Measurements from ENCODE around the gene GALK2. TPM values are rescaled to one million over a fixed set of nuclear protein-coding genes. Genes with fewer than 3 reads are reported as not detected.
"Not testable (repeated sequence)": the region's sequence is repeated elsewhere in the genome, so short reads cannot be mapped to it uniquely, and the experiment has no call there.

Gene GALK2
- total RNA-seq, 1 donor from 2014 or later = 36.5 TPM

DNA sequence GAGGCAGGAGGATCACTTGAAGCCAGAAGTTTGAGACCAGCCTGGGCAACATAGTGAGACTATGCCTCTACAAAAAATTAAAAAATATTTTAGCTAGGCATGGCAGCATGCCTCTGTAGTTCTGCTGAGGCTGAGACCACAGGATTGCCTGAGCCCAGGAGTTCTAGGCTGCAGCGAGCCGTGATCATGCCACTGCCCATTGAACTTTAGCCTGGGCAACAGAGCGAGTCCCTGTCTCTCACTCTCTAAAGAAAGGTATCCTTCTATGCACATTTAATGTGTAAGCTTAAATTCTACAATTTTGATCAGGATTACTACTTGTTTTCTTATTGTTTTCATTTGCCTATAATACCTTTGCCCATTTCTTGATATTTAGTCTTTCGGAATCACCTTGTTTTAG lies 26.8 kb downstream of the GALK2 start:
- ATAC-seq = no peak
- DNase-seq (ENCODE audit: missing footprints) = no peak
- intact Hi-C loops (cut with DNase I) = no loop called here

GRCh38 chr15:49199666-49200065 lies 29.6 kb downstream of the GALK2 start:
- intact Hi-C loops (cut with DNase I) = no loop called here

GRCh38 chr15:49200347-49200746 lies 30.3 kb downstream of the GALK2 start:
- no peak for ATAC-seq
- intact Hi-C loops (cut with DNase I) = no loop called here
- DNase-seq (ENCODE audit: missing footprints) = no peak

More at GRCh38 chr15:49199666-49200065, 29.6 kb downstream of the GALK2 start:
- DNase-seq (ENCODE audit: missing footprints) (no peak), ATAC-seq (no peak)

- ATAC-seq; intact Hi-C loops (cut with DNase I); DNase-seq (ENCODE audit: missing footprints): not testable (repeated sequence)
Observed at GRCh38 chr15:49208102-49208501, 38.1 kb downstream of the GALK2 start.

DNA sequence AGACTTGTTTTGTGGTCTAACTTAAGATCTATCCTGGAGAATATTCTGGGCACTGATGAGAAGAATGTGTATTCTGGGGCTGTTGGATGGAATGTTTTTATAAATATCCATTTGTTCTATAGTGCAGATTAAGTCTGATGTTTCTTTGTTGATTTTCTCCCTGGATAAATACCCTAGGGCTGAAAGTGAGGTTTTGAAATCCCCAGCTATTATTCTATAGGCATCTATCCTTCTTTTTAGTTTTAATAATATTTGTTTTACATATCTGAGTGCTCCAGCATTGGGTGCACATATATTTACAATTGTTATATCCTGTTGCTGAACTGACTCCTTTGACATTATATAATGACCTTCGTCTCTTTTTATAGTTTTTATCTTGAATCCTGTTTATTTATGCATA lies 42.9 kb downstream of the GALK2 start:
- no peak for ATAC-seq
- intact Hi-C loops (cut with DNase I) = no loop called here

GRCh38 chr15:49215768-49216739 lies 46.0 kb downstream of the GALK2 start:
- DNase-seq (ENCODE audit: missing footprints) = peak; percentile 63
- intact Hi-C loops (cut with DNase I) = no loop called here
- peak; percentile 98 for ATAC-seq

More for the DNA sequence above, 42.9 kb downstream of the GALK2 start:
- DNase-seq (ENCODE audit: missing footprints) = no peak

DNA sequence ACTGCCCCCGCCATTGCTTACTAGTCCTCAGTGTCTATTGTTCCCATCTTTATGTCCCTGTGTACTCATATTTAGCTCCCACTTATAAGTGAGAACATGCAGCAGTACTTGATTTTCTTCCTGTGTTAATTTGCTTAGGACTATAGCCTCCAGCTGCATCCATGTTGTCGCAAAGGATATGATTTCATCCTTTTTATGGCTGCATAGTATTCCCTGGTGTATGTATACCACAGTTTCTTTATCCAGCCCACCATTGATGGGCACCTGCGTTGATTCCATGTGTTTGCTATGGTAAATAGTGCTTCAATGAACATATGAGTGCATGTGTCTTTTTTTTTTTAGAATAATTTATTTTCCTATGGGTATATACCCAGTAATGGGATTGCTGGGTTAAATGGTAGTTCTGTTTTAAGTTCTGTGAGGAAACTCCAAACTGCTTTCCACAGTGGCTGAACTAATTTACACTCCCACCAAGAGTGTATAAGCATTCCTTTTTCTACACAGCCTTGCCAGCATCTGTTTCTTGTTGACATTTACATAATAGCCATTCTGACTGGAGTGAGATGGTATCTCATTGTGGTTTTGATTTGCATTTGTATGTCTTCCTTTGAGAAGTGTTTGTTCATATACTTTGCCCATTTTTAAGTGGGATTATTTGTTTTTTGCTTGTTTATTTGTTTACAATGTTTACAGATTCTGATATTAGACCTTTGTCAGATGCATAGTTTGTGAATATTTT lies 53.7 kb downstream of the GALK2 start:
- intact Hi-C loops (cut with DNase I) = no loop called here
- no peak for DNase-seq (ENCODE audit: missing footprints)
- no peak for ATAC-seq

DNA sequence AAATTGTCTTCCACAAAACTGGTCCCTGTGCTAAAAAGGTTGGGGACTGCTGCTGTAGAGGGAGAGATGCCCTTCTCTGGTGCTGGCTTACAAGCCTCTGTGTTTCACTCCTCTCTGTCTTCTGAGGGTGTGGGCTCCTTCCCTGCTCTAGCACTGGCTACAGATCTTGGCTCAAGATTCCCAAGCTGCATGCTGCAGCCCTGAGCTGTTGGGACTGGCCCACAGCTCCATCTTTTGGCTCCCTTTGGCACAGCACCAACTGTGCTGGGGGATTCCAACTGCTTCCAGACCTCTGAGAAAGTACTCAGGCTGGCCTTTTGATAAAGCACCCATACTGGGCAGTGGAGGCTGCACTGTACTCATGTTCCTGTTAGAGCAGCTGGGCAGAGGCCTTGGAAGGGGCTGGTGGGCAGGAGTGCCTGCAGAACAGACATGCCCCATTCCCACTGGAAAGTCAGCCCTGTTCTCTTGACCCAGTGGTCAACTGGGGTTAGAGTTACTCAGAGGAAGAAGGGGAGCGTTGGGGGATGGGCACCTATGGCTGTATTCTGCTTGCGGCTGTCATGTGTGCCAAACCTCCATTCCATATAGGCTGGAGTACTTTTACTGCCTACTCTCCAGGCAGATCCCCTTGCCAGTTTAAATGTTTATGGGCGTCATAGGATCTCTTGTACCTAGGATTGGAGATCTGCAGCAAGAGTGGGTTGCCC lies 55.7 kb downstream of the GALK2 start:
- DNase-seq (ENCODE audit: missing footprints) = no peak
- ATAC-seq = no peak
- intact Hi-C loops (cut with DNase I) = no loop called here

- no peak for ATAC-seq
- intact Hi-C loops (cut with DNase I) = no loop called here
- DNase-seq (ENCODE audit: missing footprints) = no peak
Observed at GRCh38 chr15:49227602-49228001, 57.6 kb downstream of the GALK2 start.

DNA sequence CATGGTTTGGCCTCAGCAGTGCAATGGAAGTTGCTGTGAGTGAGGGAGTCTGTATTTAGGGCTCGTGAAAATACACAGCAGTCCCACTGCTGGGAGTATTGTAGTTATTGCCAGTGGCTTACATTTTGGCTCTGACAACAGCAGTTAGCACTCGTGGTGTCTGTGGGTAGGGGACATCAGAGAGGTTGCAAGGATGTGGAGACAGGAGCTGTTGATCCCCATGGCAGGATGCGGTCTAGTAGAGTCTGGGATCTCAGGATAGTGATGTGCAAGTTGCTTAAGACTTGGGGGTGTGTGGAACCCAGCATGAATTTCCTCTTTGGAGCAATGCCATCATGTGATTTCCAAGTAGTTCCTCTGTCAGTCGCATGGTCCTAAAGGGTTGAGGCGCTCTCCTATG lies 59.9 kb downstream of the GALK2 start:
- ATAC-seq (no peak), DNase-seq (ENCODE audit: missing footprints) (no peak)
- intact Hi-C loops (cut with DNase I) = loop anchor here (10.0 kb wide), 1 partner anchor 385 kb away; no protein-coding TSS in a partner anchor

DNA sequence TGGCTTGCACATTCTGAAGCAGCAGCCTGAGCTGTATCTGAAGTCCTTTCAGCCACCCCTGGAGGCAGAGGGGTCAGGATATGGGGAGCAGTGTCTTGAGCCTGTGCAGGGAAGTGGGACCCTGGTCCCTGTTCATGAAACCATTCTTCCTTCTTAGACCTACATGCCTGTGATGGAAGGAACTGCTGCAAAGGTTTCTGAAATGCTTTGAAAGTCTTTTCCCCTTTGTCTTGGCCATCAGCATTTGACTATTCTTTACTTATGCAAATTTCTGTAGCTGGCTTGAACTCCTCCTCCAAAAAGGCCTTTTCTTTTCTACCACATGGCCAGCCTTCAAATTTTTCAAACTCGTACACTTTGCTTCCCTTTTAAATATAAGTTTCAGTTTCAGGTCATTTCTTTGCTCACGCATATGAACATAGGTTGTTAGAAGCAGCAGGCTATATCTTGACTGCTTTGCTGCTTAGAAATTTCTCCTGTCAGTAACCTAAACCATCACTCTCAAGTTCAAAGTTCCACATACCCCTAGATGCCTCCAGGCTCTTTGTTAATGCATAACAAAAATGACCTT lies 62.3 kb downstream of the GALK2 start:
- DNase-seq (ENCODE audit: missing footprints) = no peak
- intact Hi-C loops (cut with DNase I) = loop anchor here (10.0 kb wide), 1 partner anchor 382 kb away; no protein-coding TSS in a partner anchor

GRCh38 chr15:49235446-49236124 lies 65.5 kb downstream of the GALK2 start:
- intact Hi-C loops (cut with DNase I) = loop anchor here (1.0 to 10.0 kb wide), 5 partner anchors 187 to 912 kb away; no protein-coding TSS in a partner anchor
- peak; percentile 85 for ATAC-seq
- DNase-seq (ENCODE audit: missing footprints) = no peak

More for the DNA sequence above, 62.3 kb downstream of the GALK2 start:
- ATAC-seq = no peak

GRCh38 chr15:49236869-49237268 lies 66.8 kb downstream of the GALK2 start:
- intact Hi-C loops (cut with DNase I) = loop anchor here (5.0 to 10.0 kb wide), 4 partner anchors 378 to 910 kb away; no protein-coding TSS in a partner anchor
- ATAC-seq (no peak), DNase-seq (ENCODE audit: missing footprints) (no peak)

DNA sequence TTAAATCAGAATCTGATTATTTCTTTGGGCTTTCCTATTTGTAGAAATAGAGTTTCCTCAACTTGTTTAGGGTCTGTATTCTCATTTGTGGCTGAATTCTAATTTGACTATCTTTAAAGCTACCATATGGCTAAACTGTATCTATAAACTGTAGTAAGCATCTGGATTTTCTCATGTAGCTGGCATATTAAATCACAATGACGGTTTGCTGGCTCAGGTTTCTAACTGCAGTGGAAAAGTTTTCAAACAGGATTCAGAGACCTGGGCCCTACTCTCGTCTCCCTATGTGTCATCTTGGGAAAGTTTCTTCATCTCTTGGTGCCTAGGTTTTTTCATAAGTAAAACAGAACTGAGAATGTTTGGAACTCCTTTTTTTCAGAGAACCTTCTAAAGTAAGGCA lies 68.3 kb downstream of the GALK2 start:
- DNase-seq (ENCODE audit: missing footprints) (no peak), ATAC-seq (peak; percentile 72)
- intact Hi-C loops (cut with DNase I) = loop anchor here (5.0 to 10.0 kb wide), 4 partner anchors 376 to 909 kb away; no protein-coding TSS in a partner anchor

GRCh38 chr15:49239105-49239504 lies 69.1 kb downstream of the GALK2 start:
- intact Hi-C loops (cut with DNase I) = loop anchor here (5.0 to 10.0 kb wide), 4 partner anchors 376 to 908 kb away; no protein-coding TSS in a partner anchor
- DNase-seq (ENCODE audit: missing footprints) (no peak), ATAC-seq (no peak)

GRCh38 chr15:49242820-49243219 lies 72.8 kb downstream of the GALK2 start:
- intact Hi-C loops (cut with DNase I) = no loop called here
- DNase-seq (ENCODE audit: missing footprints) (no peak), ATAC-seq (no peak)

DNA sequence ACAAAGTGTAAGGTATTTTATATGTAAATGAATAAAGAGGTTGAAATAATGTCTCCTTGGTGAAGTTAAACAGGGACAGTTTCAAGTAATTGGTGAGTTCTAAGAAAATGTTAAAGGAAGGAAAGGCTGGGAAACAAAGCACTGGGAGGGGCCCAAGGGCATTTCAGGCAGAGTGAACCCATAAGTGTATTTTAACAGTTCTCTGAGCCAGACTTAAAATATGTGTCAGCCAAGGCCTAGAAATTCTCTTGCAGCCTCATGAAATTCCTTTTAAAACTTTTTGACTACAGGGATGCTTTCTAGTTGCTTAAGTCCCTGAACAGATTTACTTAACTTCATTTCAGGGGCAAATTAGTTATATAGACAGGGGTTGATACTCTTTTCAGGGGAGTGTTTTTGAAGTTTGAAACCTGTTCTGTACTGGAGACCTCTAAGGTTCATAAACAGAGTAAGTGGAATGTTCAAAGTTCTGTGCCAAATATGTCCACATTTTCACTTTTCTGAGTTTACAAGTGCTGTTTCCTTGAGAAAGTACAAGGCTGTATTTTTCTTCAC lies 77.6 kb downstream of the GALK2 start:
- ATAC-seq = no peak
- intact Hi-C loops (cut with DNase I) = no loop called here
- no peak for DNase-seq (ENCODE audit: missing footprints)

DNA sequence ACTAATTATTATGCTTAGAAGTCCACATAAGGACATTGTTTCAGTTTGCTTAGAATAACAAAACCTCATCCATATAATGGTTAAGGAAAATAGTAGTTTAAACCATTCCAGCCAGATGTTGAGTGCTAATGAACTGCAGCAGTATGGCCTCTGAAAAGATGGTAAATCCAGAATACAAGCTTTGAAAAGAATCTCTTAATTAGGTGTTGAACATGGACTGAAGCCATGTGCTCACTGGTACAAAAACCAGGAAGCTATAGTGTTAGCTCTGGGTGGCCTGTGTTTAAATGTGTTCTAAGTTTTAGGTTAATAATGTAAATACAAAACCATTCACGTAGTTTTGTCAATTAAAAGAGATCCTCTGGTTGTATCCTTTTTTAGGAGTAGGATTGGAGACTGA lies 78.2 kb downstream of the GALK2 start:
- no peak for DNase-seq (ENCODE audit: missing footprints)
- no peak for ATAC-seq
- intact Hi-C loops (cut with DNase I) = no loop called here
